ENCODE results near the gene WDR31.

WDR31 gene

GRCh38 chr9:113376634-113377567 lies 36.8 kb upstream of the WDR31 start, which contains the start of gene HDHD3 (continued):
- TF ChIP-seq BCL6B (tag by site-specific recombination; IDR thresholded peaks at IDR 0.05) (no peak), WT1 (tag by site-specific recombination; IDR thresholded peaks at IDR 0.05) (0 out of 2 replicates have a peak, but pooled peaks have one; percentile 16), TCF7L2 (IDR thresholded peaks at IDR 0.05; ENCODE audit: borderline replicate concordance, low read depth, low read length) (no peak), ZNF639 (tag by site-specific recombination; IDR thresholded peaks at IDR 0.05) (no peak), BCL11A (tag by site-specific recombination; IDR thresholded peaks at IDR 0.05; ENCODE audit: low read depth) (no peak), ZNF549 (tag by site-specific recombination; IDR thresholded peaks at IDR 0.05) (no peak), ZNF202 (tag by site-specific recombination; IDR thresholded peaks at IDR 0.05; ENCODE audit: borderline replicate concordance) (no peak), PATZ1 (tag by site-specific recombination; IDR thresholded peaks at IDR 0.05) (peak; percentile 93), ZNF146 (tag by site-specific recombination; IDR thresholded peaks at IDR 0.05) (no peak), ZNF624 (tag by site-specific recombination; IDR thresholded peaks at IDR 0.05) (no peak), RBAK (tag by site-specific recombination; IDR thresholded peaks at IDR 0.05) (no peak), ZBTB11 (tag by site-specific recombination; conservative IDR thresholded peaks at IDR 0.05; ENCODE audit: low read depth) (no peak), AEBP2 (tag by site-specific recombination; IDR thresholded peaks at IDR 0.05; ENCODE audit: borderline replicate concordance) (no peak), ZNF501 (tag by site-specific recombination; IDR thresholded peaks at IDR 0.05) (no peak), ZNF785 (tag by site-specific recombination; IDR thresholded peaks at IDR 0.05) (no peak), ZNF580 (tag by site-specific recombination; IDR thresholded peaks at IDR 0.05) (no peak), ZNF777 (tag by site-specific recombination; IDR thresholded peaks at IDR 0.05; ENCODE audit: borderline replicate concordance) (0 out of 2 replicates have a peak, but pooled peaks have one; percentile 57), ZNF670 (tag by site-specific recombination; IDR thresholded peaks at IDR 0.05; ENCODE audit: low read depth) (no peak), SP7 (tag by site-specific recombination; IDR thresholded peaks at IDR 0.05) (0 out of 2 replicates have a peak, but pooled peaks have one; percentile 45)
- TF ChIP-seq, protein P1, sequence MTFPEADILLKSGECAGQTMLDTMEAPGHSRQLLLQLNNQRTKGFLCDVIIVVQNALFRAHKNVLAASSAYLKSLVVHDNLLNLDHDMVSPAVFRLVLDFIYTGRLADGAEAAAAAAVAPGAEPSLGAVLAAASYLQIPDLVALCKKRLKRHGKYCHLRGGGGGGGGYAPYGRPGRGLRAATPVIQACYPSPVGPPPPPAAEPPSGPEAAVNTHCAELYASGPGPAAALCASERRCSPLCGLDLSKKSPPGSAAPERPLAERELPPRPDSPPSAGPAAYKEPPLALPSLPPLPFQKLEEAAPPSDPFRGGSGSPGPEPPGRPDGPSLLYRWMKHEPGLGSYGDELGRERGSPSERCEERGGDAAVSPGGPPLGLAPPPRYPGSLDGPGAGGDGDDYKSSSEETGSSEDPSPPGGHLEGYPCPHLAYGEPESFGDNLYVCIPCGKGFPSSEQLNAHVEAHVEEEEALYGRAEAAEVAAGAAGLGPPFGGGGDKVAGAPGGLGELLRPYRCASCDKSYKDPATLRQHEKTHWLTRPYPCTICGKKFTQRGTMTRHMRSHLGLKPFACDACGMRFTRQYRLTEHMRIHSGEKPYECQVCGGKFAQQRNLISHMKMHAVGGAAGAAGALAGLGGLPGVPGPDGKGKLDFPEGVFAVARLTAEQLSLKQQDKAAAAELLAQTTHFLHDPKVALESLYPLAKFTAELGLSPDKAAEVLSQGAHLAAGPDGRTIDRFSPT (tag by site-specific recombination; IDR thresholded peaks at IDR 0.05) = no peak

Data from HEK293 (cell line).